ENCODE data around the gene SMARCB1. TPM values are rescaled to one million over a fixed set of nuclear protein-coding genes. Genes with fewer than 3 reads are reported as not detected.

The SMARCB1 gene
- total RNA-seq, 1 experiment from 2014 or later: 136 TPM

DNA sequence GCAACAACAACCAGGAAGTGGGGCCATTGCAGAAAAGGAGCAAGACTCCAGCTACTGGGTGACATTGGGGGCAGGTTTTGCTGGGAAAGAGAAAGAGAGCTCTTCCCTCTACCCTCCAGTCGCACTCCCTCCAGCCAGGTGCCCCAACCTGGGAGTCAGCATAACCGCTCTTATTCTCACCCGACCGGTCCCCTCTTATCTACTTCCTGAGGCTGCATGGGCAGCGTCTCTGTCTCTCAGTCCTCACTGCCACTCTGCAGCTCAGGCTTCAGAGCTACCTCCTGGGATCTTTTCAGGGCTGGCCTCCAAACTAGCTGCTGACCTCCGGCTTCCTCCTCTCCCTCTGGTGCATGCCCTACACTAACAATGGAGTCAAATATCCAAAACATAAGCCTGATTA, 41.0 kb upstream of the SMARCB1 start:
- no peak overlapping the region for H4K5ac ChIP-seq (ENCODE audit: insufficient read length, low read depth, low read length)
- no peaks in the 10 kb centered on the region for H3K79me2 ChIP-seq (ENCODE audit: insufficient read depth, low read length)
- no peak overlapping the region for H3K4ac ChIP-seq (ENCODE audit: low read depth, low read length)
- peaks cover 2% of the 10 kb centered on the region for H3K23me2 ChIP-seq (ENCODE audit: insufficient read length, low read depth, low read length, poor library complexity, severe bottlenecking)
- H2AFZ ChIP-seq (ENCODE audit: low read length): no peak overlapping the region
- H2BK120ac ChIP-seq (ENCODE audit: low read depth, low read length, poor library complexity, severe bottlenecking): no peak overlapping the region
- Mint-ChIP-seq H3K4me3 (no peak overlapping the region), H3K4me1 (peaks cover 11% of the 10 kb centered on the region in 2 experiments), H3K27ac (no peak overlapping the region), H3K36me3 (ENCODE audit: insufficient read depth in 1 of 3, low read depth in 3 of 3) (peaks cover 16 to 25% (median 18%) of the 10 kb centered on the region in 3 experiments), H3K27me3 (ENCODE audit: low read depth) (no peaks in the 10 kb centered on the region), H3K9me3 (no peaks in the 10 kb centered on the region; a peak in 1 of 5 replicates)
- H3K4me1 ChIP-seq (ENCODE audit: insufficient read depth, low read length): no peaks in the 10 kb centered on the region; the same call in none of the 2 replicates
- WGBS (ENCODE audit: extremely low coverage, insufficient read length, low lambda C conversion rate): no CpG with 5 or more reads among the region's 6 CpGs
- no peak overlapping the region for H3K56ac ChIP-seq (ENCODE audit: insufficient read length, low read depth, low read length)
- TF ChIP-seq, protein P1, sequence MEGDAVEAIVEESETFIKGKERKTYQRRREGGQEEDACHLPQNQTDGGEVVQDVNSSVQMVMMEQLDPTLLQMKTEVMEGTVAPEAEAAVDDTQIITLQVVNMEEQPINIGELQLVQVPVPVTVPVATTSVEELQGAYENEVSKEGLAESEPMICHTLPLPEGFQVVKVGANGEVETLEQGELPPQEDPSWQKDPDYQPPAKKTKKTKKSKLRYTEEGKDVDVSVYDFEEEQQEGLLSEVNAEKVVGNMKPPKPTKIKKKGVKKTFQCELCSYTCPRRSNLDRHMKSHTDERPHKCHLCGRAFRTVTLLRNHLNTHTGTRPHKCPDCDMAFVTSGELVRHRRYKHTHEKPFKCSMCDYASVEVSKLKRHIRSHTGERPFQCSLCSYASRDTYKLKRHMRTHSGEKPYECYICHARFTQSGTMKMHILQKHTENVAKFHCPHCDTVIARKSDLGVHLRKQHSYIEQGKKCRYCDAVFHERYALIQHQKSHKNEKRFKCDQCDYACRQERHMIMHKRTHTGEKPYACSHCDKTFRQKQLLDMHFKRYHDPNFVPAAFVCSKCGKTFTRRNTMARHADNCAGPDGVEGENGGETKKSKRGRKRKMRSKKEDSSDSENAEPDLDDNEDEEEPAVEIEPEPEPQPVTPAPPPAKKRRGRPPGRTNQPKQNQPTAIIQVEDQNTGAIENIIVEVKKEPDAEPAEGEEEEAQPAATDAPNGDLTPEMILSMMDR (conservative IDR thresholded peaks at IDR 0.05): no peak
- H3K4me2 ChIP-seq (ENCODE audit: insufficient read depth, insufficient read length, low read length): no peak overlapping the region
- H3K9me3 ChIP-seq (ENCODE audit: control insufficient read depth, low read depth, low read length): no peaks in the 10 kb centered on the region
- no peak overlapping the region for H2BK5ac ChIP-seq (ENCODE audit: insufficient read length, low read length)
- H4K91ac ChIP-seq (ENCODE audit: insufficient read length, low read depth, low read length): no peak overlapping the region
- no peak overlapping the region for H2BK20ac ChIP-seq (ENCODE audit: low read depth, low read length, poor library complexity, severe bottlenecking)
- no peak overlapping the region for H2BK15ac ChIP-seq (ENCODE audit: low read depth, low read length)
- H2AK5ac ChIP-seq (ENCODE audit: insufficient read length, low read length): no peak overlapping the region
- no peak overlapping the region for H2BK12ac ChIP-seq (ENCODE audit: insufficient read length, low read depth, low read length)
- no peak overlapping the region for H3K18ac ChIP-seq (ENCODE audit: insufficient read length, low read depth, low read length)
- no peak overlapping the region for H3K9ac ChIP-seq (ENCODE audit: extremely low read depth, insufficient read length, low read length)
- H3T11ph ChIP-seq (ENCODE audit: low read length): no peak overlapping the region
- no peak for DNase-seq
- no peak overlapping the region for H3K27ac ChIP-seq (ENCODE audit: insufficient read length, low read depth, low read length)
- no peak overlapping the region for H3K23ac ChIP-seq (ENCODE audit: insufficient read length, low read depth, low read length)
- H3K79me1 ChIP-seq (ENCODE audit: insufficient read depth, low read depth, low read length, poor library complexity, severe bottlenecking): no peaks in the 10 kb centered on the region
- no peak overlapping the region for H4K8ac ChIP-seq (replicated peaks; ENCODE audit: insufficient read length, low read depth, low read length)
- no peak overlapping the region for H3K14ac ChIP-seq (ENCODE audit: insufficient read depth, low read length)
- no peaks in the 10 kb centered on the region for H3K27me3 ChIP-seq (ENCODE audit: insufficient read depth, low read length)
- no peaks in the 10 kb centered on the region for H4K20me1 ChIP-seq (ENCODE audit: control insufficient read depth, insufficient read depth, insufficient read length)
